ENCODE results near the gene DPM1.

The DPM1 gene

GRCh38 chr20:50904067-50904570, 54.2 kb downstream of the DPM1 start:
- DNase-seq (ENCODE audit: low spot score) = no peak
- TF ChIP-seq CTCF (IDR thresholded peaks at IDR 0.05; ENCODE audit: extremely low read depth, missing control alignments) = no peak

- DNase-seq (ENCODE audit: low spot score) = no peak
- no peak for TF ChIP-seq CTCF (IDR thresholded peaks at IDR 0.05; ENCODE audit: extremely low read depth, missing control alignments)
These were observed 54.8 kb downstream of the DPM1 start for GRCh38 chr20:50903353-50904051.

GRCh38 chr20:50901301-50901700, 57.0 kb downstream of the DPM1 start:
- TF ChIP-seq CTCF (IDR thresholded peaks at IDR 0.05; ENCODE audit: extremely low read depth, missing control alignments) = no peak
- DNase-seq (ENCODE audit: low spot score) = no peak

- no peak for TF ChIP-seq CTCF (IDR thresholded peaks at IDR 0.05; ENCODE audit: extremely low read depth, missing control alignments)
- no peak for DNase-seq (ENCODE audit: low spot score)
These were observed 58.1 kb downstream of the DPM1 start for GRCh38 chr20:50900261-50900660.

GRCh38 chr20:50898475-50898874, 59.9 kb downstream of the DPM1 start:
- no peak for TF ChIP-seq CTCF (IDR thresholded peaks at IDR 0.05; ENCODE audit: extremely low read depth, missing control alignments)
- no peak for DNase-seq (ENCODE audit: low spot score)

GRCh38 chr20:50895111-50895830, 63.1 kb downstream of the DPM1 start:
- no peak for DNase-seq (ENCODE audit: low spot score)

More at GRCh38 chr20:50895111-50895830, 63.1 kb downstream of the DPM1 start:
- no peak for TF ChIP-seq CTCF (IDR thresholded peaks at IDR 0.05; ENCODE audit: extremely low read depth, missing control alignments)
